ENCODE data around the gene TUBB2B.
"Not testable (repeated sequence)": the region's sequence is repeated elsewhere in the genome, so short reads cannot be mapped to it uniquely, and the experiment has no call there.

Gene TUBB2B

GRCh38 chr6:3183066-3183465 lies 44.4 kb downstream of the TUBB2B start:
- no peak for DNase-seq

DNA sequence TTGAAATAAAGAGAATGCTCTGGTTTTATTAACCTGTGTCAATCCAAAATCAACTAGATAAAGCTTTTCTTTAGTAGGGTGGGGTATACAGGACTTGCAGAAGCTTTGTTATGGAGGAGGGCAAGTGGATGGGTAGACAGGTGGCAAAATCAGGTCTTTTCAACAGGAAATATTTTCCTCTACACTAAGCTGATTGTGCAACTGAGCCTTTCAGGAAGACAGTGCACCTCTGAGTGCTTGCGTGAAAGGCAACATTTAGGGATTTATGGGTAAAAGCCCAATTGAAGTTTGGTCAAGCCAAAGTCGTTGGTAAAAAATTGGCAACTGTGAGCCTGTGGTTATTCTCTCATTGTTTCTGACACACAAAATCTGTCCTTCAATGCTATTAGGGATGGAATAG lies 46.3 kb downstream of the TUBB2B start:
- DNase-seq, result no peak

DNA sequence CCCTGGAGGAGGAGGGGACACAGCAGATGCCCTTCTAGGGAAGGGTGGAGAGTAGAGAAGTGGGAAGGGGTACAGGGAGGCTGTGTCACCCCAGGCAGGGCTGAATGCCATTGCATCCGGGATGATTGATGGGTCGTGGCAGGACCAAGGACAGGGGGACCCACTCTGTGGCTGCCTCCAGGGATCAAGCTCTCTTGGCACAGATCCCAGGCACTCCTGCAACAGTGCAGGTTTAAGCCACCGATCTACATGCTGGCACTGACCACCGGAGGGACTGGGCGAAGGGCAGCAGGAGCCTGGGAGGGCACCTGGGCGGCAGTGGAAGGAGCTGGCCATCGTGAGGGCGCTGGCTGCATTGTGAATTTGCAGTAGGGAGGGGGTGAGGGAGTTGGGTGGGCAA lies 47.5 kb downstream of the TUBB2B start:
- not testable (repeated sequence) for DNase-seq

GRCh38 chr6:3178666-3179065 lies 48.8 kb downstream of the TUBB2B start:
- not testable (repeated sequence) for DNase-seq

DNA sequence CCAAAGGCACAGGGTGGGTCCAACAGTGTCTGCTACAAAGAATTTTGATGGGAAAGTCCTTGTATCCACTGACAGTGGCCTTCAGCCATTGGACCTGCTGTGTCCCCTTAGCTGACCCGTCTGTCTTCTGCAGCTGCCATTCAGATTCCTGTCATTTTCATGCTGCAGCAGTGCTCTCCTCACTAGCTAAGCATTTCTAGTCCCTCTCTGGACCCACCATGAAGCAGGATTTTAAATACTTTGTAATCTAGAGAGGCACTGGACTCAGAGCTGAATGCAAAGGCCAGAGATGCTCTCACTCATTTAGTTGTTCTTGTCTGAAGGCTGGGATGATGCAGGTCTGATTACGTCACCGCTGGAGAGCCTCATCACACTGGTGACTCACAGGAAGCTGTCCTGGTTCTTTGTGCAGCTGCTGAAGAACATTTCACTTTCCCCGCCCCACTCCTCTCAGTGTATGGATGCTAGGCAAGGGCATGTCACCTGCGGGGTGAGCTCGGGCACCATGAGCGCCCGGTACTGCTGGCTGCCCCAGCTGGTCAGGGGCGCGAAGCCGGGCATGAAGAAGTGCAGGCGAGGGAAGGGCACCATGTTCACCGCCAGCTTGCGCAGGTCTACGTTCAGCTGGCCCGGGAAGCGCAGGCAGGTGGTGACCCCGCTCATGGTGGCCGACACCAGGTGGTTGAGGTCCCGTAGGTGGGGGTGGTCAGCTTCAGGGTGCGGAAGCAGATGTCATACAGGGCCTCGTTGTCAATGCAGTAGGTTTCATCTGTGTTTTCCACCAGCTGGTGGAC lies 50.7 kb downstream of the TUBB2B start:
- peak; percentile 46 for DNase-seq

- DNase-seq, result no peak
These were observed 51.6 kb downstream of the TUBB2B start for GRCh38 chr6:3175715-3176402.
